Peyer's patch (tissue), 4 donors: ENCODE data around the gene MCM8.

Source experiments
- POLR2A ChIP-seq, 2 donors: fragments of 450-650 bp; IDR thresholded peaks; one replicate each; pipeline ENCODE4 v1.5.1; 2017; ENCODE audit warnings: antibody characterized with exemption in 2 of 2, mild to moderate bottlenecking in 2 of 2, moderate library complexity in 2 of 2
- TF ChIP-seq, protein P1 (sequence below), 6 experiments: fragments of 450-650 bp in 4 of 6; fragments of 200-600 bp in 2 of 6; sonication (generic) in 1 of 6; IDR thresholded peaks; one replicate each; pipeline ENCODE4 v1.5.1; 2017 to 2019; ENCODE audit warnings: antibody characterized with exemption in 6 of 6, mild to moderate bottlenecking in 3 of 6, moderate library complexity in 1 of 6

GRCh38 chr20:5927749-5928462, 22.5 kb upstream of the MCM8 start:
- TF ChIP-seq, protein P1, sequence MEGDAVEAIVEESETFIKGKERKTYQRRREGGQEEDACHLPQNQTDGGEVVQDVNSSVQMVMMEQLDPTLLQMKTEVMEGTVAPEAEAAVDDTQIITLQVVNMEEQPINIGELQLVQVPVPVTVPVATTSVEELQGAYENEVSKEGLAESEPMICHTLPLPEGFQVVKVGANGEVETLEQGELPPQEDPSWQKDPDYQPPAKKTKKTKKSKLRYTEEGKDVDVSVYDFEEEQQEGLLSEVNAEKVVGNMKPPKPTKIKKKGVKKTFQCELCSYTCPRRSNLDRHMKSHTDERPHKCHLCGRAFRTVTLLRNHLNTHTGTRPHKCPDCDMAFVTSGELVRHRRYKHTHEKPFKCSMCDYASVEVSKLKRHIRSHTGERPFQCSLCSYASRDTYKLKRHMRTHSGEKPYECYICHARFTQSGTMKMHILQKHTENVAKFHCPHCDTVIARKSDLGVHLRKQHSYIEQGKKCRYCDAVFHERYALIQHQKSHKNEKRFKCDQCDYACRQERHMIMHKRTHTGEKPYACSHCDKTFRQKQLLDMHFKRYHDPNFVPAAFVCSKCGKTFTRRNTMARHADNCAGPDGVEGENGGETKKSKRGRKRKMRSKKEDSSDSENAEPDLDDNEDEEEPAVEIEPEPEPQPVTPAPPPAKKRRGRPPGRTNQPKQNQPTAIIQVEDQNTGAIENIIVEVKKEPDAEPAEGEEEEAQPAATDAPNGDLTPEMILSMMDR (IDR thresholded peaks at IDR 0.05): no peak
- TF ChIP-seq POLR2A (IDR thresholded peaks at IDR 0.05): no peak
